ENCODE measurements around the gene PAWR. TPM values are rescaled to one million over a fixed set of nuclear protein-coding genes. Genes with fewer than 3 reads are reported as not detected.

Gene PAWR
- polyA plus RNA-seq, 2 of the 4 experiments (the other 2 are of a cell fraction) = 40.8 to 55.2 TPM

GRCh38 chr12:79658221-79658620, 32.5 kb downstream of the PAWR start:
- Histone ChIP-seq H3K9me3 (no peaks in the 10 kb centered on the region), H3K4me2 (peak overlapping the region; percentile 8; the same call in 1 of the 3 replicates), H3K27ac (no peak overlapping the region), H3K4me1 (peaks cover 47% of the 10 kb centered on the region), H3K4me3 (no peak overlapping the region)
- WGBS (ENCODE audit: missing lambda C conversion rate) = 45% methylated on average over 1 of the region's 1 CpG
- TF ChIP-seq, protein P1, sequence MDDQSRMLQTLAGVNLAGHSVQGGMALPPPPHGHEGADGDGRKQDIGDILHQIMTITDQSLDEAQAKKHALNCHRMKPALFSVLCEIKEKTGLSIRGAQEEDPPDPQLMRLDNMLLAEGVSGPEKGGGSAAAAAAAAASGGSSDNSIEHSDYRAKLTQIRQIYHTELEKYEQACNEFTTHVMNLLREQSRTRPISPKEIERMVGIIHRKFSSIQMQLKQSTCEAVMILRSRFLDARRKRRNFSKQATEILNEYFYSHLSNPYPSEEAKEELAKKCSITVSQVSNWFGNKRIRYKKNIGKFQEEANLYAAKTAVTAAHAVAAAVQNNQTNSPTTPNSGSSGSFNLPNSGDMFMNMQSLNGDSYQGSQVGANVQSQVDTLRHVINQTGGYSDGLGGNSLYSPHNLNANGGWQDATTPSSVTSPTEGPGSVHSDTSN (IDR thresholded peaks at IDR 0.05) = no peak
- TF ChIP-seq ESRRA (IDR thresholded peaks at IDR 0.05; ENCODE audit: borderline replicate concordance, low read length) (no peak), ZNF302 (CRISPR knock-in tag; IDR thresholded peaks at IDR 0.05) (no peak), CHD2 (IDR thresholded peaks at IDR 0.05; ENCODE audit: low read length, partially characterized antibody) (no peak), FOSB (CRISPR knock-in tag; IDR thresholded peaks at IDR 0.05) (no peak), GATA3 (IDR thresholded peaks at IDR 0.05; ENCODE audit: borderline replicate concordance) (no peak), BHLHE40 (IDR thresholded peaks at IDR 0.05; ENCODE audit: low read depth, low read length) (no peak), MAZ (IDR thresholded peaks at IDR 0.05; ENCODE audit: borderline replicate concordance, low read depth, low read length) (no peak), EP300 (IDR thresholded peaks at IDR 0.05) (no peak), RARB (CRISPR knock-in tag; IDR thresholded peaks at IDR 0.05) (no peak), PHF8 (IDR thresholded peaks at IDR 0.05; ENCODE audit: borderline replicate concordance, low read depth) (no peak), CHD4 (IDR thresholded peaks at IDR 0.05; ENCODE audit: borderline replicate concordance) (no peak), MAX (IDR thresholded peaks at IDR 0.05) (no peak), CEBPB (IDR thresholded peaks at IDR 0.05) (no peak)
- TF ChIP-seq, protein P2, sequence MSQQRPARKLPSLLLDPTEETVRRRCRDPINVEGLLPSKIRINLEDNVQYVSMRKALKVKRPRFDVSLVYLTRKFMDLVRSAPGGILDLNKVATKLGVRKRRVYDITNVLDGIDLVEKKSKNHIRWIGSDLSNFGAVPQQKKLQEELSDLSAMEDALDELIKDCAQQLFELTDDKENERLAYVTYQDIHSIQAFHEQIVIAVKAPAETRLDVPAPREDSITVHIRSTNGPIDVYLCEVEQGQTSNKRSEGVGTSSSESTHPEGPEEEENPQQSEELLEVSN (IDR thresholded peaks at IDR 0.05; ENCODE audit: borderline replicate concordance, low read depth) = no peak
- FAIRE-seq (peak; percentile 51), DNase-seq (ENCODE audit: low read depth in 1 of 2, low spot score in 1 of 2) (no peak), ATAC-seq (no peak)
- ChIA-PET POLR2A (no interaction called here), CTCF (interaction anchor here (0.6 to 0.9 kb wide), 2 partner anchors 12 kb away, joined by 3 to 4 read pairs; no protein-coding TSS in a partner anchor)

GRCh38 chr12:79657136-79657535, 33.6 kb downstream of the PAWR start:
- ATAC-seq = no peak

More at GRCh38 chr12:79657136-79657535, 33.6 kb downstream of the PAWR start:
- H3K27ac ChIP-seq = no peak overlapping the region
- ChIA-PET CTCF (interaction anchor here (1.2 kb wide), 1 partner anchor 35 kb away, joined by 4 read pairs; no protein-coding TSS in a partner anchor), POLR2A (no interaction called here)
- no peak for DNase-seq (ENCODE audit: low read depth in 1 of 2, low spot score in 1 of 2)
- H3K4me3 ChIP-seq = no peak overlapping the region
- no peaks in the 10 kb centered on the region for H3K9me3 ChIP-seq
- TF ChIP-seq MAX (IDR thresholded peaks at IDR 0.05) = no peak
- TF ChIP-seq NFE2L2 (conservative IDR thresholded peaks at IDR 0.05; ENCODE audit: low read length) = no peak
- no peak for TF ChIP-seq ZNF302 (CRISPR knock-in tag; IDR thresholded peaks at IDR 0.05)
- TF ChIP-seq PHF8 (IDR thresholded peaks at IDR 0.05; ENCODE audit: borderline replicate concordance, low read depth) = no peak
- TF ChIP-seq NPAS2 (CRISPR knock-in tag; IDR thresholded peaks at IDR 0.05; ENCODE audit: borderline replicate concordance) = no peak
- no peak for TF ChIP-seq MYC (IDR thresholded peaks at IDR 0.05; ENCODE audit: borderline replicate concordance, low read length)
- TF ChIP-seq KDM1A (IDR thresholded peaks at IDR 0.05; ENCODE audit: low read depth) = no peak
- TF ChIP-seq, protein P2 (IDR thresholded peaks at IDR 0.05; ENCODE audit: borderline replicate concordance, low read depth) = no peak
- no peak for TF ChIP-seq BHLHE40 (IDR thresholded peaks at IDR 0.05; ENCODE audit: low read depth, low read length)
- TF ChIP-seq, protein P3, sequence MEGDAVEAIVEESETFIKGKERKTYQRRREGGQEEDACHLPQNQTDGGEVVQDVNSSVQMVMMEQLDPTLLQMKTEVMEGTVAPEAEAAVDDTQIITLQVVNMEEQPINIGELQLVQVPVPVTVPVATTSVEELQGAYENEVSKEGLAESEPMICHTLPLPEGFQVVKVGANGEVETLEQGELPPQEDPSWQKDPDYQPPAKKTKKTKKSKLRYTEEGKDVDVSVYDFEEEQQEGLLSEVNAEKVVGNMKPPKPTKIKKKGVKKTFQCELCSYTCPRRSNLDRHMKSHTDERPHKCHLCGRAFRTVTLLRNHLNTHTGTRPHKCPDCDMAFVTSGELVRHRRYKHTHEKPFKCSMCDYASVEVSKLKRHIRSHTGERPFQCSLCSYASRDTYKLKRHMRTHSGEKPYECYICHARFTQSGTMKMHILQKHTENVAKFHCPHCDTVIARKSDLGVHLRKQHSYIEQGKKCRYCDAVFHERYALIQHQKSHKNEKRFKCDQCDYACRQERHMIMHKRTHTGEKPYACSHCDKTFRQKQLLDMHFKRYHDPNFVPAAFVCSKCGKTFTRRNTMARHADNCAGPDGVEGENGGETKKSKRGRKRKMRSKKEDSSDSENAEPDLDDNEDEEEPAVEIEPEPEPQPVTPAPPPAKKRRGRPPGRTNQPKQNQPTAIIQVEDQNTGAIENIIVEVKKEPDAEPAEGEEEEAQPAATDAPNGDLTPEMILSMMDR (IDR thresholded peaks at IDR 0.05) = no peak
- H3K4me2 ChIP-seq = no peak overlapping the region
- FAIRE-seq = no peak
- whole genome bisulfite sequencing (ENCODE audit: missing lambda C conversion rate) = 94% methylated on average over 7 of the region's 7 CpGs
- peaks cover 39% of the 10 kb centered on the region for H3K4me1 ChIP-seq
